Middle frontal gyrus (tissue), 1 donor: ENCODE measurements around the gene VPS52.
"Not testable (repeated sequence)": the region's sequence is repeated elsewhere in the genome, so short reads cannot be mapped to it uniquely, and the experiment has no call there.

Experiments used
- DNase-seq: peaks from one replicate; pipeline ENCODE4 v3.0.0-alpha.2; 2015; ENCODE audit warnings: low spot score; ENCODE audit errors: extremely low spot score

The VPS52 gene

GRCh38 chr6:33280539-33280938 lies 8.9 kb upstream of the VPS52 start:
- DNase-seq, result no peak

GRCh38 chr6:33279971-33280511 lies 8.4 kb upstream of the VPS52 start:
- no peak for DNase-seq

GRCh38 chr6:33279257-33279695 lies 7.6 kb upstream of the VPS52 start:
- no peak for DNase-seq

GRCh38 chr6:33278810-33279209 lies 7.1 kb upstream of the VPS52 start:
- no peak for DNase-seq

- DNase-seq, result no peak
Observed at GRCh38 chr6:33278392-33278741, 6.7 kb upstream of the VPS52 start.

- no peak for DNase-seq
Observed at GRCh38 chr6:33277663-33278391, 6.2 kb upstream of the VPS52 start.

- DNase-seq, result peak; percentile 6
Observed at GRCh38 chr6:33276864-33277662, 5.4 kb upstream of the VPS52 start, which contains the start of gene B3GALT4. B3GALT4 (plus strand) TSS chr6:33277123; CDS start chr6:33277420, 297 bp downstream.

- no peak for DNase-seq
Observed at GRCh38 chr6:33276581-33276863, 4.8 kb upstream of the VPS52 start.

- not testable (repeated sequence) for DNase-seq
Observed at GRCh38 chr6:33275795-33276580, 4.3 kb upstream of the VPS52 start.

GRCh38 chr6:33273924-33274902 lies 2.5 kb upstream of the VPS52 start:
- no peak for DNase-seq

- DNase-seq, result no peak
Observed at GRCh38 chr6:33273129-33273923, 1.6 kb upstream of the VPS52 start.

GRCh38 chr6:33272275-33273128 lies 826 bp upstream of the VPS52 start:
- DNase-seq, result no peak

GRCh38 chr6:33271117-33271467 lies 584 bp downstream of the VPS52 start:
- DNase-seq, result no peak

- no peak for DNase-seq
Observed at GRCh38 chr6:33264015-33264414, 7.7 kb downstream of the VPS52 start.

- not testable (repeated sequence) for DNase-seq
Observed at GRCh38 chr6:33262490-33262889, 9.2 kb downstream of the VPS52 start.

GRCh38 chr6:33259032-33259431 lies 12.6 kb downstream of the VPS52 start:
- DNase-seq, result no peak

GRCh38 chr6:33254591-33254990 lies 17.1 kb downstream of the VPS52 start:
- DNase-seq, result no peak

GRCh38 chr6:33252759-33253158 lies 18.9 kb downstream of the VPS52 start:
- DNase-seq, result no peak
